Coronary artery (tissue), 2 donors: ENCODE data around the gene CCDC7.
"Not testable (repeated sequence)": the region's sequence is repeated elsewhere in the genome, so short reads cannot be mapped to it uniquely, and the experiment has no call there.

ENCODE experiments used
- DNase-seq: peaks from one replicate; pipeline ENCODE4 v3.0.0-alpha.2; 2017; ENCODE audit warnings: low spot score
- H3K27ac ChIP-seq, 2 donors: fragments of 200-600 bp; sonication (generic); one replicate each; pipeline ENCODE4 v1.5.1; 2016 to 2019
- H3K4me3 ChIP-seq: fragments of 200-600 bp; sonication (generic); 2 replicates; pipeline ENCODE4 v1.5.1; 2016; ENCODE audit warnings: mild to moderate bottlenecking, moderate library complexity
- CTCF ChIP-seq: fragments of 200-600 bp; sonication (generic); IDR thresholded peaks from one replicate; pipeline ENCODE4 v1.5.1; 2019; ENCODE audit warnings: antibody characterized with exemption

The CCDC7 gene

GRCh38 chr10:32582946-32583345 lies 137.0 kb downstream of the CCDC7 start:
- Histone ChIP-seq H3K27ac (no peak overlapping the region), H3K4me3 (no peak overlapping the region)
- no peak for TF ChIP-seq CTCF
- DNase-seq = no peak

- not testable (repeated sequence) for DNase-seq, H3K4me3 ChIP-seq, H3K27ac ChIP-seq
Measured at GRCh38 chr10:32598022-32598421, 152.1 kb downstream of the CCDC7 start.

DNA sequence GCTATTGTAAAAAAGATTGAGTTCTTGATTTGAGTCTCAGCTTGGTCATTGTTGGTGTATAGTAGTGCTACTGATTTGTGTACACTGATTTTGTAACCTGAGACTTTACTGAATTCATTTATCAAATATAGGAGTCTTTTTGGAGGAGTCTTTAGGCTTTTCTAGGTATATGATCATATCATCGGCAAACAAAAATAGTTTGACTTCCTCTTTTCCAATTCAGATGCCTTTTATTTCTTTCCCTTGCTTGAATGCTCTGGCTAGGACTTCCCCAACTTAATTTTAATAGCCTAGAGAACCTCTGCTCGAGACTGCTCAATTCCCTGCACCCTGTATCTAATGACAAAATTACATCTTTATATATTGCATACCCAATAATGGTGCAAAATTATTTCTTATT lies 154.4 kb downstream of the CCDC7 start:
- no peak for DNase-seq
- Histone ChIP-seq H3K27ac (no peak overlapping the region), H3K4me3 (no peak overlapping the region)
- no peak for TF ChIP-seq CTCF

- H3K27ac ChIP-seq, DNase-seq, H3K4me3 ChIP-seq: not testable (repeated sequence)
Measured at GRCh38 chr10:32601562-32601961, 155.6 kb downstream of the CCDC7 start.

GRCh38 chr10:32605787-32606186 lies 159.8 kb downstream of the CCDC7 start:
- no peak for DNase-seq
- no peak overlapping the region for H3K27ac ChIP-seq
- no peak overlapping the region for H3K4me3 ChIP-seq
- no peak for TF ChIP-seq CTCF

DNA sequence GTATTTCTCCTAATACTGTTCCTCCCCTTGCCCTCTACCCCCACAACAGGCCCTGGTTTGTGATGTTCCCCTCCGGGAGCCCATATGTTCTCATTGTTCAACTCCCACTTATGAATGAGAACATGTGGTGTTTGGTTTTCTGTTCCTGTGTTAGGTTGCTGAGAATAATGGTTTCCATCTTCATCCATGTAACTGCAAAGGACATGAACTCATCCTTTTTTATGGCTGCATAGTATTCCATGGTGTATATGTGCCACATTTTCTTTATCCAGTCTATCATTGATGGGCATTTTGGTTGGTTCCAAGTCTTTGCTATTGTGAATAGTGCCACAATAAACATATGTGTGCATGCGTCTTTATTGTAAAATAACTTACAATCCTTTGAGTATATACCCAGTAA lies 164.6 kb downstream of the CCDC7 start:
- DNase-seq, H3K27ac ChIP-seq, H3K4me3 ChIP-seq: not testable (repeated sequence)

DNA sequence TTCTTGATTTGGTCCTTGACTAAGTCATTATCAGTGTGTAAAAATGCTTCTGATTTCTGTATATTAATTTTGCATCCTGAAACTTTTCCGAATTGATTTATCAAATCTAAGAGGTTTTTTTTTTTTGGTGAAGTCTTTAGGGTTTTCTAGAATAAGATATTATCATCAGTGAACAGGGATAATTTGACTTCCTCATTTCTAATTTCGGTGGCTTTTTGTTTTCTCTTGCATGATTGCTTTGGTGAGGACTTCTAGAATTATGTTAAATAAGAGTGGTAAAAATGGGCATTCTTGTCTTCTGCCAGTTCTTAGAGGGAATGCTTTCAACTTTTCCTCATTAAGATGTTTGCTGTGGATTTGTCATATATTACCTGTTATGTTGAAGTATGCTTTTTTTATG lies 170.5 kb downstream of the CCDC7 start:
- TF ChIP-seq CTCF = no peak
- Histone ChIP-seq H3K27ac (no peak overlapping the region), H3K4me3 (no peak overlapping the region)
- DNase-seq = no peak

DNA sequence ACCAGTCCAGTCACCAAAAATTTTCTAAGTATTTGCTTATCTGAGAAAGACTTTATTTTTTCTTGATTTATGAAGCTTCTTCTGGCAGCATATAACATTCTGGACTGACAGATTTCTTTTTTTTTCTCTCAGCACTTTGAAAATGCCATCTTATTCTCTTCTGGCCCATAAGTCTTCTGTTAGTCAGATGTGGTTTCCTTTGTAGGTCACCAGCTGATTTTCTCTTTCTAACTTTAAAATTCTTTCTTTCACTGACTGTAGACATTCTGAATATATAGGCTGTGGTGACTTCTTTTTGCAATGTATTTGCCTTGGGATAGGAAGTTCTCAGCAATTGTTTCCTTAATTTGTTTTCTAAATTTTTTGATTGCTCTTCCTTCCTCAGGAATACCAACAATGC lies 172.5 kb downstream of the CCDC7 start:
- H3K4me3 ChIP-seq = no peak overlapping the region
- H3K27ac ChIP-seq = no peak overlapping the region
- no peak for DNase-seq
- no peak for TF ChIP-seq CTCF

DNA sequence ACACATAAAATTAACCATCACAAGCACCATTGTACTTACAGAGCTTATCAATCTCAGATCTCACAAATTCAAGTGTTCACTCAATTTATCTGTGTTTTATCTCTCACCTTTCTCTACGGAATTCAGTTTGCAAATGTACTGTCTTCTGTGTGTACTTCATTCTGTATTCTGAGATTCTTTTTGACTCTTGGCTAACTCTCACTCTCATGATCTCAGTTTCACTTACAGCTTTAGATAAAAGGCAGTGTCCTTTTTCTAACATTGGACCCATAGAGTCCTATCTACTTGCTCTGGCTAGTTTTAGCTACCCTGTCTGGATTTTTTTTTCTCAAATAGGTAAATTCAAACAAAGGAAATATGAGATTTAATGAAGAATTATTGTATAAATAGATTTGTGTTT lies 176.0 kb downstream of the CCDC7 start:
- H3K27ac ChIP-seq = no peak overlapping the region
- no peak for TF ChIP-seq CTCF
- no peak for DNase-seq
- no peak overlapping the region for H3K4me3 ChIP-seq
